ENCODE data around the gene BST1.

DNA sequence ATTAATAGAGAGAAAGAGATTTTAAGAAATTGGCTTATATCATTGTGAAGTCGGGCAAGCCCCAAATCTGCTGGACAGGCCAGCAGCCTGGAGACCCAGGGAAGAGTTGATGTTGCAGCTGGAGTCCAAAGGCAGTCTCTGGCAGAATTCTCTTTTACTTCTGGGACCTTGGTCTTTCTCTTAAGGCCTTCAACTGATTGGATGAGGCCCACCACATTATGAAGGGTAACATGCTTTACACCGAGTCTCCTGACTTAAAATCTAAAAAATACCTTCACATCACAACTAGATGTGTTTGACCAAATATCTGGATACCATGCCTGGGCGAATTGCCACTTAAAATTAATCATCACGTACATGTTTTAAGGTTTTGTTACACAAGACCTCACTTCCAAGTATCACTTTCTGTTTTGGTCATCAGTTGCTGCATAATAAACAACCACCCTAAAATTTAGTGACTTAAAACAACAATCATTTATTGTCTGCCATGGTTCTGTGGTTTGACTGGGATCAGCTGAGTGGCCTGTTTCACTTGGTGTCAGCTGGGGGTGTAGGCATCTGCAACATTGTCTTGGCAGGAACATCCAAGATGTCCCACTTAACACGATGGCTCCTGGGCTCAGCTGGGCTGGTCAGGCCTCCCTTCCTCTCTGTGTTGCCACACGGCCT is 78.7 kb downstream of the BST1 start:
- TF ChIP-seq, protein P1, sequence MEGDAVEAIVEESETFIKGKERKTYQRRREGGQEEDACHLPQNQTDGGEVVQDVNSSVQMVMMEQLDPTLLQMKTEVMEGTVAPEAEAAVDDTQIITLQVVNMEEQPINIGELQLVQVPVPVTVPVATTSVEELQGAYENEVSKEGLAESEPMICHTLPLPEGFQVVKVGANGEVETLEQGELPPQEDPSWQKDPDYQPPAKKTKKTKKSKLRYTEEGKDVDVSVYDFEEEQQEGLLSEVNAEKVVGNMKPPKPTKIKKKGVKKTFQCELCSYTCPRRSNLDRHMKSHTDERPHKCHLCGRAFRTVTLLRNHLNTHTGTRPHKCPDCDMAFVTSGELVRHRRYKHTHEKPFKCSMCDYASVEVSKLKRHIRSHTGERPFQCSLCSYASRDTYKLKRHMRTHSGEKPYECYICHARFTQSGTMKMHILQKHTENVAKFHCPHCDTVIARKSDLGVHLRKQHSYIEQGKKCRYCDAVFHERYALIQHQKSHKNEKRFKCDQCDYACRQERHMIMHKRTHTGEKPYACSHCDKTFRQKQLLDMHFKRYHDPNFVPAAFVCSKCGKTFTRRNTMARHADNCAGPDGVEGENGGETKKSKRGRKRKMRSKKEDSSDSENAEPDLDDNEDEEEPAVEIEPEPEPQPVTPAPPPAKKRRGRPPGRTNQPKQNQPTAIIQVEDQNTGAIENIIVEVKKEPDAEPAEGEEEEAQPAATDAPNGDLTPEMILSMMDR (IDR thresholded peaks at IDR 0.05; ENCODE audit: low read depth, low read length, poor library complexity, severe bottlenecking): no peak
- TF ChIP-seq EZH2phosphoT487 (IDR thresholded peaks at IDR 0.05; ENCODE audit: borderline replicate concordance, low read length): no peak

All from DOHH2 (cell line).